GM18858 (cell line): ENCODE data around the gene NTM.
A peak's percentile ranks its signal among the peaks of the same experiment; 100 is the strongest.

Experiments
- ATAC-seq: cut with Tn5 transposase; IDR thresholded peaks from one replicate; pipeline ENCODE4 v1.9.1; 2021; ENCODE audit not compliant: unreplicated experiment

NTM gene

GRCh38 chr11:131543389-131544025 lies 173.1 kb downstream of the NTM start:
- ATAC-seq, result no peak

- ATAC-seq, result no peak
Observed at GRCh38 chr11:131544591-131544990, 174.2 kb downstream of the NTM start.

- ATAC-seq, result no peak
Observed at GRCh38 chr11:131546218-131546895, 175.9 kb downstream of the NTM start.

GRCh38 chr11:131549099-131549498 lies 178.7 kb downstream of the NTM start:
- ATAC-seq, result no peak

GRCh38 chr11:131549770-131550169 lies 179.4 kb downstream of the NTM start:
- no peak for ATAC-seq

GRCh38 chr11:131560287-131560686 lies 189.9 kb downstream of the NTM start:
- no peak for ATAC-seq

GRCh38 chr11:131561501-131561900 lies 191.1 kb downstream of the NTM start:
- no peak for ATAC-seq

GRCh38 chr11:131561972-131562371 lies 191.6 kb downstream of the NTM start:
- ATAC-seq, result no peak

GRCh38 chr11:131568318-131568717 lies 197.9 kb downstream of the NTM start:
- no peak for ATAC-seq

- no peak for ATAC-seq
Observed at GRCh38 chr11:131571571-131571970, 201.2 kb downstream of the NTM start.

- ATAC-seq, result no peak
Observed at GRCh38 chr11:131572423-131572822, 202.0 kb downstream of the NTM start.

- peak; percentile 47 for ATAC-seq
Observed at GRCh38 chr11:131579932-131580387, 209.5 kb downstream of the NTM start.

- no peak for ATAC-seq
Observed at GRCh38 chr11:131580476-131580875, 210.1 kb downstream of the NTM start.

GRCh38 chr11:131581046-131581445 lies 210.6 kb downstream of the NTM start:
- ATAC-seq, result no peak

- ATAC-seq, result no peak
Observed at GRCh38 chr11:131582021-131582525, 211.7 kb downstream of the NTM start.

- no peak for ATAC-seq
Observed at GRCh38 chr11:131583421-131583820, 213.0 kb downstream of the NTM start.

GRCh38 chr11:131583938-131584337 lies 213.5 kb downstream of the NTM start:
- ATAC-seq, result no peak

GRCh38 chr11:131584785-131585592 lies 214.6 kb downstream of the NTM start:
- no peak for ATAC-seq

GRCh38 chr11:131588057-131588456 lies 217.6 kb downstream of the NTM start:
- no peak for ATAC-seq

- no peak for ATAC-seq
Observed at GRCh38 chr11:131591051-131591461, 220.6 kb downstream of the NTM start.

GRCh38 chr11:131592152-131592551 lies 221.7 kb downstream of the NTM start:
- no peak for ATAC-seq

GRCh38 chr11:131592734-131593133 lies 222.3 kb downstream of the NTM start:
- no peak for ATAC-seq
